ENCODE results near the gene KLRC3.
"Not testable (repeated sequence)": the region's sequence is repeated elsewhere in the genome, so short reads cannot be mapped to it uniquely, and the experiment has no call there.

The KLRC3 gene

DNA sequence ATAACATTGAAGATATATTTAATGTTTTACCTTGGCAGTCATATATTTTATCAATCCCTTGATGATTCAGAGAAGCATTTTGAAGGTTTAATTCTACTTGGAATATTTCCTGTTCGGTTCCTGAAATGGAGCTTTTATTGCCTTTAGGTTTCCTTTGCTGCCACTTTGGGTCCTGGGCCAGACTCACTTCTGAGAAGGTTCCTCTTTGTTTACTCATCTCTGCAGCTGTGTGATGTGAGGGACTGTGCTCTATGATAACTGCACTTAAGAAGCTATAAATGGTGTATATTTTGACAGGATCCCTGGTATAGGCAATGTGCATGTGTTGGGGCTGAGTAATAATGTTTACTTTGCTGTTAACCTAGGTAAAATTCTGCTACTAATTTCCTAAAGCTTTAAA lies at the start of gene KLRC3:
Gene KLRC3 (minus strand): TSS at position 262 of the 400 bp plus-strand sequence. CDS start 45 bp downstream, at position 217.
- H3K27ac ChIP-seq; H3K27me3 ChIP-seq; H3K4me3 ChIP-seq; H3K36me3 ChIP-seq; H3K9me3 ChIP-seq; DNase-seq; H3K4me1 ChIP-seq; intact Hi-C loops (cut with DNase I; ENCODE audit: low total_unique reads): not testable (repeated sequence)

- TF ChIP-seq, protein P1, sequence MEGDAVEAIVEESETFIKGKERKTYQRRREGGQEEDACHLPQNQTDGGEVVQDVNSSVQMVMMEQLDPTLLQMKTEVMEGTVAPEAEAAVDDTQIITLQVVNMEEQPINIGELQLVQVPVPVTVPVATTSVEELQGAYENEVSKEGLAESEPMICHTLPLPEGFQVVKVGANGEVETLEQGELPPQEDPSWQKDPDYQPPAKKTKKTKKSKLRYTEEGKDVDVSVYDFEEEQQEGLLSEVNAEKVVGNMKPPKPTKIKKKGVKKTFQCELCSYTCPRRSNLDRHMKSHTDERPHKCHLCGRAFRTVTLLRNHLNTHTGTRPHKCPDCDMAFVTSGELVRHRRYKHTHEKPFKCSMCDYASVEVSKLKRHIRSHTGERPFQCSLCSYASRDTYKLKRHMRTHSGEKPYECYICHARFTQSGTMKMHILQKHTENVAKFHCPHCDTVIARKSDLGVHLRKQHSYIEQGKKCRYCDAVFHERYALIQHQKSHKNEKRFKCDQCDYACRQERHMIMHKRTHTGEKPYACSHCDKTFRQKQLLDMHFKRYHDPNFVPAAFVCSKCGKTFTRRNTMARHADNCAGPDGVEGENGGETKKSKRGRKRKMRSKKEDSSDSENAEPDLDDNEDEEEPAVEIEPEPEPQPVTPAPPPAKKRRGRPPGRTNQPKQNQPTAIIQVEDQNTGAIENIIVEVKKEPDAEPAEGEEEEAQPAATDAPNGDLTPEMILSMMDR (IDR thresholded peaks at IDR 0.05): no peak
- Histone ChIP-seq H3K27ac (no peak overlapping the region), H3K4me3 (no peak overlapping the region), H3K4me1 (no peaks in the 10 kb centered on the region), H3K9me3 (no peaks in the 10 kb centered on the region), H3K27me3 (no peaks in the 10 kb centered on the region), H3K36me3 (no peaks in the 10 kb centered on the region)
- no peak for DNase-seq
- intact Hi-C loops (cut with DNase I; ENCODE audit: low total_unique reads): no loop called here
Observed at GRCh38 chr12:10469701-10470100, 49.3 kb upstream of the KLRC3 start.

- TF ChIP-seq, protein P1 (IDR thresholded peaks at IDR 0.05): no peak
- Histone ChIP-seq H3K4me1 (no peaks in the 10 kb centered on the region), H3K9me3 (no peaks in the 10 kb centered on the region), H3K4me3 (no peak overlapping the region), H3K27me3 (no peaks in the 10 kb centered on the region), H3K36me3 (no peaks in the 10 kb centered on the region), H3K27ac (no peak overlapping the region)
- no peak for DNase-seq
- intact Hi-C loops (cut with DNase I; ENCODE audit: low total_unique reads): no loop called here
Observed at GRCh38 chr12:10466311-10466710, 45.9 kb upstream of the KLRC3 start.

DNA sequence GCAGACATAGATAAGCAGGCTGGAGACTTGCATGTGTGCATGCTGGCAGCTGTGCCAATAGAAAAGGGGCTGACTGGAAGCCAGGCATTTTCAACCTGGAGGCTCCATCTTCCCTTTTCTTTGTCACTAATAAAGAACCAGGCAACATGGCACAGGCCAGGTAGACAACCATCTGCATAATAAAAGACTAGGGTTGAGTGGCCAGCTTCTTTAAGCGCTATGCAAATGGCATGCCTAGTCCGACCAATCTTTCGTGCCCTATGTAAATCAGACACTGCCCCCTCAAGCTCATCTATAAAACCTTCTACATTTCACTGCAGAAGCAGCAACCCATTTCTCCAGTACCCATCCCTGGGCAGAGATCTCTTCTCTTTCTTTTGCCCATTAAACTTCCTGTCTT lies 37.4 kb upstream of the KLRC3 start:
- TF ChIP-seq, protein P1 (IDR thresholded peaks at IDR 0.05): no peak
- Histone ChIP-seq H3K27me3 (no peaks in the 10 kb centered on the region), H3K9me3 (peaks cover 0 to 22% (median 5%) of the 10 kb centered on the region in 3 donors), H3K36me3 (no peaks in the 10 kb centered on the region), H3K4me1 (no peaks in the 10 kb centered on the region), H3K27ac (no peak overlapping the region), H3K4me3 (no peak overlapping the region)
- DNase-seq: no peak
- intact Hi-C loops (cut with DNase I; ENCODE audit: low total_unique reads): no loop called here

DNA sequence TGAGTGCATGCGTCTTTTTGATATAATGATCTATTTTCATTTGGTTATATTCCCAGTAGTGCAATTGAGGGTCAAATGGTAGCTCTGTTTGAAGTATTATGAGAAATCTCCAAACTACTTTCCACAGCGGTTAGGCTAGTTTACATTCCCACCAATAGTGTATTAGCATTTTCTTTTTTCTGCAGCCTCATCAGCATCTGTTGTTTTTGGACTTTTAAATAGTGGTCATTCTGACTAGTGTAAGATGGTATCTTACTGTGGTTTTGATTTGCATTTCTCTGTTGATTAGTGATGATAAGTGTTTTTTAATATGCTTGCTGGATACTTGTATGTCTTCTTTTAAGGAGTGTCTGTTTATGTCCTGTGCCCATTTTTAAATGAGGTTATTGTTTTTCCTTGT lies 36.5 kb upstream of the KLRC3 start:
- TF ChIP-seq, protein P1 (IDR thresholded peaks at IDR 0.05): no peak
- intact Hi-C loops (cut with DNase I; ENCODE audit: low total_unique reads): no loop called here
- H3K4me1 ChIP-seq: no peaks in the 10 kb centered on the region
- no peaks in the 10 kb centered on the region for H3K27me3 ChIP-seq
- H3K36me3 ChIP-seq: no peaks in the 10 kb centered on the region
- no peak overlapping the region for H3K27ac ChIP-seq
- no peak overlapping the region for H3K4me3 ChIP-seq
- no peak for DNase-seq
- peaks cover 0 to 22% (median 5%) of the 10 kb centered on the region in 3 donors for H3K9me3 ChIP-seq

DNA sequence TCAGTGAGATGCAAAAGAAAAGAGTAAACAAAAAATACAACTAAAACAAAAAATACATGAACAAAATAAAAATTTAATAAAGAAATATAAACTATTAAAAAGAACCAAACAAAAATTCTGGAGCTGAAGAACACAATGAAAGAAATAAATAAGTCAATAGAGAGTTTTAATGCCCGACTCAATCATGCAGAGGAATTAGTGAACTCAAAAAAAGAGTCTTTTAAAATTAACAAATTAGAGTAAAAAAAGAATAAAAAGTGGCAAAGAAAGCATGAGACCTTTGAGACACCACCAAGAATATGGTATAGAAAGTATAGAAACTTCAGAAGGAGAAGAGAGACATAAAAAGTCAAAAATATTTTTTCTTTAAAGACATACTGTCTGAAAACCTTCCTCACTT lies 35.4 kb upstream of the KLRC3 start:
- TF ChIP-seq, protein P1 (IDR thresholded peaks at IDR 0.05): no peak
- Histone ChIP-seq H3K4me1 (no peaks in the 10 kb centered on the region), H3K27me3 (no peaks in the 10 kb centered on the region), H3K27ac (no peak overlapping the region), H3K4me3 (no peak overlapping the region), H3K9me3 (peaks cover 0 to 22% (median 5%) of the 10 kb centered on the region in 3 donors), H3K36me3 (no peaks in the 10 kb centered on the region)
- no peak for DNase-seq
- intact Hi-C loops (cut with DNase I; ENCODE audit: low total_unique reads): no loop called here
